Hepatocyte (in vitro differentiated cells): ENCODE results near the gene LRRTM3.

Source experiments
- EZH2phosphoT487 ChIP-seq: fragments of 200-600 bp; sonication (generic); IDR thresholded peaks from one replicate; pipeline ENCODE4 v1.6.1; 2018; ENCODE audit warnings: antibody characterized with exemption, mild to moderate bottlenecking, low read depth, moderate library complexity; ENCODE audit not compliant: unreplicated experiment, severe bottlenecking
- TF ChIP-seq, protein P1 (sequence below): fragments of 200-600 bp; sonication (generic); IDR thresholded peaks from 2 replicates; pipeline ENCODE4 v1.5.1; 2016; ENCODE audit warnings: antibody characterized with exemption, mild to moderate bottlenecking; ENCODE audit not compliant: poor library complexity

DNA sequence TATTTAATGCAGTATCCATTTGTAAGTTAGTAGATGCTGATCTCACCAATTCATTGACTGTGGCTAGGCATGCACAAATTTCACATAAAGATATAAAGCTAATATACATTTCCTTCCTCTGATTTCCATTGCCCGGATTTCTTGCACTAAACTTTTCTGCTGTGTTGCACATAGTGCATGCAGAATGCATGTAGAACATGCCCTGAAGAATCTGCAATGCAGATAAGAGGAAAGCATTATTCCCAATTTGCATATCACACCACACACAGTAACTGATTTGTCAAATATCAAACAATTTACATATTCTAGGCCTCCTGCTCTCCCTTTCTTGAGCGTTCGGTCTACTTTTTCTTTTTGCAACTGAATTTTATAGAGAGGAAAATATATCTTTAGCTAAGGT lies 124.2 kb downstream of the LRRTM3 start:
- no peak for TF ChIP-seq EZH2phosphoT487
- TF ChIP-seq, protein P1, sequence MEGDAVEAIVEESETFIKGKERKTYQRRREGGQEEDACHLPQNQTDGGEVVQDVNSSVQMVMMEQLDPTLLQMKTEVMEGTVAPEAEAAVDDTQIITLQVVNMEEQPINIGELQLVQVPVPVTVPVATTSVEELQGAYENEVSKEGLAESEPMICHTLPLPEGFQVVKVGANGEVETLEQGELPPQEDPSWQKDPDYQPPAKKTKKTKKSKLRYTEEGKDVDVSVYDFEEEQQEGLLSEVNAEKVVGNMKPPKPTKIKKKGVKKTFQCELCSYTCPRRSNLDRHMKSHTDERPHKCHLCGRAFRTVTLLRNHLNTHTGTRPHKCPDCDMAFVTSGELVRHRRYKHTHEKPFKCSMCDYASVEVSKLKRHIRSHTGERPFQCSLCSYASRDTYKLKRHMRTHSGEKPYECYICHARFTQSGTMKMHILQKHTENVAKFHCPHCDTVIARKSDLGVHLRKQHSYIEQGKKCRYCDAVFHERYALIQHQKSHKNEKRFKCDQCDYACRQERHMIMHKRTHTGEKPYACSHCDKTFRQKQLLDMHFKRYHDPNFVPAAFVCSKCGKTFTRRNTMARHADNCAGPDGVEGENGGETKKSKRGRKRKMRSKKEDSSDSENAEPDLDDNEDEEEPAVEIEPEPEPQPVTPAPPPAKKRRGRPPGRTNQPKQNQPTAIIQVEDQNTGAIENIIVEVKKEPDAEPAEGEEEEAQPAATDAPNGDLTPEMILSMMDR: no peak
